GM18502 (cell line): ENCODE results near the gene SIGMAR1.
A peak's percentile ranks its signal among the peaks of the same experiment; 100 is the strongest.

Experiments
- ATAC-seq: cut with Tn5 transposase; IDR thresholded peaks from one replicate; pipeline ENCODE4 v1.9.1; 2021; ENCODE audit warnings: mild to moderate bottlenecking; ENCODE audit not compliant: unreplicated experiment, poor library complexity

Gene SIGMAR1

DNA sequence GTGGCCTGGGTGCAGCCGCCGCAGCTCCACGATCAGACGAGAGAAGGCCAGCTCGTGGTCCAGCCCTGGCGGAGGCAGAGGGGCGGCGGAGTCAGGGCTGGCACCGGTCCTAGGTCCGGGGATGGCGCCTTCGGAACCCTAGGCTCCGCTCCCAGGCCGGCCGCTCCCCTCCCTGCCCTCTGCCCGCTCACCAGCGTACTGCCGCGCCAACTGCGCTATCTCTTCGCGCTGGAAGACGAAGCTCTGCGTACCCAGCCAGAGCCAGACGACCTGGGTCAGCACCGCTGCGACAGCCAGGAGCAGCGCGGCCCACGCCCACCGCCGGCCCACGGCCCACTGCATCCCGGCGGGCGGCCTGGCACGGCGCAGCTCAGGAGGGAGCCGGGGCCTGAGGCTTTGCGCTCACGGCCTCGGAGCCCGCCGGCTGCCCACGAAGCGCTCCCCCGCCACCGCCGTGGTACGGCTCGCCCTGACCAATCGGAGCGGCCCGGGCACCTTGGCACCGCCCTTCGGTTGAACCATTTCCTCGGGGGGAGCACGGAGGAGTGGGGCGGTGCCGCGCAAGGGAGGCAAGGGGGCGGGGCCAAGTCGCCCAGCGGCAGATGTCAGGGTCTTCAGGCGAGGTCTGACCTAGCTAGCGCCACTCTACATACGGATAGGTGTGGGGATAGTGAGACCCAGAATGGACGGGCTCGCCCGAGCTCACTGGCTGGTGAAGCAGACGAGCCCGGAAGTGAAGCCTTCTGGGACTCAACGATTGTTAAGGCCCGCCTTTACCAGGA is at the start of gene SIGMAR1:
Gene SIGMAR1, minus strand, starts transcription at position 432 of the 782 bp plus-strand sequence. Its CDS starts 90 bp downstream, at position 342.
- peak; percentile 93 for ATAC-seq

GRCh38 chr9:34686732-34687131 is 49.1 kb upstream of the SIGMAR1 start:
- no peak for ATAC-seq

DNA sequence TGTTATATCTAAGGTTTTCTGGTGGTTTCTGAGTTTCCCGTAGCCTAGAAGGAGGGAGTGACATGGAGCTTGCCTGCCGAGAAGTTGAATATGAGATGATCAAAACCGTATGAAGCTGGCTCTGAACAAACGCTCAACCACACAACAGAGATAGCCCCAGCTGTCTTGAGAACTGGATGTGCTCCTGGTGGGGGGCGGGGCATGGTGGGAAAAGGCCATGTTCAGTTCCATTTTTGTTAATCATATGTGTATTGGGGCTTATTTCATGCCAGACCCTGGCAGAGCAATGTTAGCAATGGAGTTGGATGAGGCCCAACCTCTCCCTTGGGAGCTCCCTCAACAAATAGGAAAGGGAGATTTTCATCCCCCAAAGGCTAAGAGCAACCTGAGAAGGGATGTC is 48.6 kb upstream of the SIGMAR1 start:
- no peak for ATAC-seq

- no peak for ATAC-seq
Measured at GRCh38 chr9:34685591-34685990, 48.0 kb upstream of the SIGMAR1 start.

DNA sequence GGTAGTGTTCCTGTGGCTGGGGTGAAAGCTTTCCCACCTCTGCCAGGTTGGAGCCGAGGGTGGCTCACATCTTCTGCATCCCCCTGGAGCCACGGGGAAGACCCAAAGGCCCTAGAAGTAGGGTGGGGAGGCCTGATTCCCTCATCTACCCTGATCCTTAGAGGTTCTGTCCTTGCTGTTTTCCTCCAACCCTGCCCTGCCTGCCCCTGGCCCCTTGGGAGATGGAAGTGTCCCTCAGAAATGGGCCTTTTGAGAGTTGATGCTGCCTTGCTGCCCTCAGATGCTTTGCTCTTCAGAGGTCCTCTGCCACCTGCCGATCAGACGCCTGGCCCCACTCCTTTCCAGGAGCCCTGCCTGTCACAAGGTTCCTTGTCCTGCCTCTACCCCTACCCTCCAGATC is 47.2 kb upstream of the SIGMAR1 start:
- ATAC-seq = no peak

- no peak for ATAC-seq
Measured at GRCh38 chr9:34684145-34684544, 46.6 kb upstream of the SIGMAR1 start.

DNA sequence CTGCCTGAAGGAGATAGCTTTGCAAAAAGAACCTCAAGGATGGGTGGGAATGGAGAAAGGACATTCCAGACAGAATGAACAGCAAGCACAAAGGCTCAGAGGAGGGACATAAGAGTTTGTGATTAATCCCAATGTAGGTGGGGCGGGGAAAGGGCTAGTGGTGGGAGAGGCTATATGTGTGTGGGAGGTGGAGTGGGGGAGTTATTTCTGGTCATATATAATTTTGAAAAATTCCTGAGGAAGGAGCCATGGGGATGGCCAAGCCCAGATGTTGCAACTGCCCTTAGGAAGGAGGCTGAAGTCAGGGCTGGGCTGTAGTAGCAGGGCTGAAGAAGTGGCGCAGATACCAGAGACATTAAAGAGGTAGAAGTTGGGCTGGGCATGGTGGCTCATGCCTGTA is 38.3 kb upstream of the SIGMAR1 start:
- no peak for ATAC-seq

DNA sequence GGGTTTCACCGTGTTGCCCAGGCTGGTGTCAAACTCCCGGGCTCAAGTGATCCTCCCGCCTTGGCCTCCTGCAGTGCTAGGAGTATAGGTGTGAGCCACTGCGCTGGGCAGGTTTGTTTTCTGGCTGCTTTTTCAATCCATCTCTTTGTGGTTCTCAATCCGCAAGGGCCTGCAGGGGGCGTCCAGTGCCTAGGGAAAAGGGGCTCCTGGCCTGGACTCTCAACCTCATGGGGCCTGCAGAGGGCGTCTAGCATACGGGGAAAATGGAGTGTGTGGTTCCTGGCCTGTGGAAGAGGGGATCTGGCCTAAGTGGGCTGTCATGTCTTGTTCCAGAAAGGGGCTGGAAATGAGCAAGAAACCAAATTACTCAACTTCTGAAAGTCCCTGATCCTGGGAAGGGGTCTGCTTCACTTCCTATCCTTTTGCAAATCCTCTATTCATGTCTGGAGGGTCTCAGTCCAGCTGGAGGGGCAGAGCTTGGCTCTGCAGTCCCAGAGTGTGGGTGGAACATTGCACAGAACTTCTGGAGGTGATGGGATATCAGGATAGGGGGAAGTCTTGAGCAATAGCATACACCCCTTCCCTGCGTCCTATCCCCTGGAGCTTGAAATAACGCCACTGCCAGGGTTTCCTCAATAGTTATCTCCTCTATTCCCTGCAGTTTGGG is 37.6 kb upstream of the SIGMAR1 start:
- no peak for ATAC-seq

DNA sequence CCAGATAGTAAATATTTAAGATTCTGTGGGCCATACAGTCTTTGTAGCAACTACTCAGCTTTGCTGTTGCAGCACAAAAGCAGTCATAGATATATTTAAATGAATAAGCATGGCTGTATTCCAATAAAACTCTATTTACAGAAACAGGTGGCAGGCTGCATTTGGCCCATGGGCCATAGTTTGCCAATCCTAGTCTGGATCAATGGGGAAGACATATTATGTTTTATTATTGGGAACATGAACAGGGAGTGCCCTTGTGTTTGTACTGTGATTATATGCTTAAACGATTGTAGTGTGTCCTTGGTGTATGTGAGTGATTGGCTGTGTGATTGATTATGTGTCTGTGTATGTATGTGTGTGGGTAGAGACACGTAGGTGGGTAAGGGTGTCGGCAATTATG is 36.9 kb upstream of the SIGMAR1 start:
- no peak for ATAC-seq

DNA sequence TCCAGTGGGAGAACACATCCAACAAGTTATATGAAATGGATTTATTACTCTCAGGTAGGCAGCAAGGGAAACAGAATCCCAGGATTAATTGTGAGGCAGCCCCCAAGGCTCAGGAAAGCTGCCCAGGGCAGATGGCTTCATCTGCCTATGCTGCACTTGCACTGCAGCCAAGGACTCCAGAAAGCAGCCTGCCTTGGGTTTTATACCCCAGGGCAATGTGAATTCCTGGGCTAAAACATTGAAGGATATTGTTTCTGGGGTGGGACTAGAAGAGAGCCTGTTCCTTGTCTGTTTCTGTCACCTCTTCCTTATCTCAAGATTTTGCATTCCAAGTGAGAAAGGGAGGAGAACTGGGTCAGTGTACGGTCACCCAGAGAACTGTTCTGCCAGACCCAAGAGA is 33.7 kb upstream of the SIGMAR1 start:
- ATAC-seq = no peak

- ATAC-seq = no peak
Measured at GRCh38 chr9:34669809-34670562, 32.4 kb upstream of the SIGMAR1 start.

GRCh38 chr9:34665381-34666250 is 28.0 kb upstream of the SIGMAR1 start:
- peak; percentile 80 for ATAC-seq

DNA sequence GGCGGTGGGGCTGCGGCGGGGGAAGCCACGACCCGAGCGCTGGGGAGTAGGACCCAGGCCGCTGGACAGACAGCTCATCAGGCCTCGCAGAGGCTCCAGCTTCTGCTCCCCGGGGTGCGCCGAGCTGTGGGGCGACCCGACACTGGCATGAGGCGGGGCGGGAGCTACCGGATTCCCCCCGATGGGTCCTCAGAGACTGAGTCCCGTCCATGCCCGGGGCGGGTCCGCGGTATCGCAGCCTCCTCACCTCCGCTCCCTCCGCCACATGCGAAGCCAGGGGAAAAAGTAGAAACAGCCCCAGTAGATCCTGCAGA is 27.4 kb upstream of the SIGMAR1 start:
- peak; percentile 28 for ATAC-seq

DNA sequence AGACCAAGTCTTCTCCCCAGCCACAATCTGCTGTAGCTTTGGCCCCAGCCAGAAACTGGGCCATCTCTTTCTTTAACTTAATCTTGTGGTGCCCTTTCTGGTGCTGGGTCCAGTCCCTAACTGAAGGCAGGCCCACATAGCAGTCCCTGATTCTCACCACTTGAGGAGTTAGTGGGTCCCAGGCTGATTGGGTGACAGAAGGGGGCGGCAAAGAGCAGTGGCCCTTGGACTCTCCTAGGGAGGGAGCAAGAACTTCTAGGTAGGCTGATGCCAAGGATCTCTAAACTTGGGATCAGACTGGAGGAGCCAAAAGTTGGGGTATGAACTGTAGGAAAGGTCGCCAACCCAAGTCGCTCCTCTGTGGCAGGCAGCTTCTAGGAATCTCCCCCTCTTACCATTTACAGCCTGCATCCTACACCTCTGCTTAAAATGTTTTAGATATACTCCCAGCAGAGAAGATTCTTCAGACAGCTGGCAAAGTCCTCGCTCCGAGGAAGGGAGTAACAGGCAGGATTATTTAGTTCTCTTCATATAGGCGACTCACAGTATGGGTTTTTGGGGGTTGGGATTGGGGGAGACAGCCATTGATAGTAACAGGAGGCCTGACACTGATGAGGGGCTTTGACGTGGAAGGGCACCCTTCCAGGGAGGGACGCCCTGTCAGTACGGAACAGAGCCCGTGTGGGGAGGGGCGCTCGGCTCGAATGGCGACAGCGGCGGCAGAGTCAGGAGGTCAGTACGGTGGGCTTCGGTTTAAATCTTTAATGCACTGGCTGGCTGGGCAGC is 26.9 kb upstream of the SIGMAR1 start:
- ATAC-seq = peak; percentile 58

DNA sequence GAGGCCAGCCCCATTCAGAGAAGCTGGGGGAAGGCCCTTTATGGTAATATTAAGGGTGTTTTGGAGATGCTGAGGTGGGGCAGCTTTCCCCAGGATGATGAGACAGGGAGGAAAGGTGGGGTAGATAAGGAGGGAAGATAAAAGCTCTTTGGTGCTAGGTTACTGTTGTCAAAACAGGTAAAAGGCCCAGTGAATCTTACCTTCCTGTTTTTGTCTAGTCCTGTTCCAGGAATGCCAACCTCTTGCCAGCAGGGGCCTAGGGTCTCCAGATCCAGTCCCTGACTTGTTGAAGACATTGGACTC is 25.7 kb upstream of the SIGMAR1 start:
- ATAC-seq = no peak

GRCh38 chr9:34662526-34663302 is 25.1 kb upstream of the SIGMAR1 start, which contains the start of gene CCL27:
Gene CCL27, minus strand, starts transcription at chr9:34662657. Its CDS starts 24 bp downstream, at chr9:34662633.
- no peak for ATAC-seq

GRCh38 chr9:34659592-34660253 is 22.1 kb upstream of the SIGMAR1 start:
- ATAC-seq = no peak

- no peak for ATAC-seq
Measured at GRCh38 chr9:34658461-34658860, 20.9 kb upstream of the SIGMAR1 start.
